HEK293T (cell line): ENCODE results near the gene MAPK6.

Experiments
- ARNT ChIP-seq: fragments of 450-650 bp; IDR thresholded peaks from 2 replicates; pipeline ENCODE4 v1.6.1; 2017; ENCODE audit warnings: mild to moderate bottlenecking
- BHLHE40 ChIP-seq: fragments of 450-650 bp; IDR thresholded peaks from 2 replicates; pipeline ENCODE4 v1.6.1; 2016; ENCODE audit warnings: mild to moderate bottlenecking, moderate library complexity, borderline replicate concordance
- CTBP1 ChIP-seq: fragments of 450-650 bp; IDR thresholded peaks from 2 replicates; pipeline ENCODE4 v1.6.1; 2016; ENCODE audit warnings: borderline replicate concordance
- FOXA1 ChIP-seq: fragments of 450-650 bp; IDR thresholded peaks from 2 replicates; pipeline ENCODE4 v1.6.1; 2016; ENCODE audit warnings: mild to moderate bottlenecking
- FOXK2 ChIP-seq: fragments of 450-650 bp; IDR thresholded peaks from 2 replicates; pipeline ENCODE4 v1.6.1; 2016; ENCODE audit warnings: mild to moderate bottlenecking
- FOXM1 ChIP-seq: fragments of 450-650 bp; IDR thresholded peaks from 2 replicates; pipeline ENCODE4 v1.6.1; 2017; ENCODE audit warnings: mild to moderate bottlenecking, borderline replicate concordance
- HDGF ChIP-seq: fragments of 450-650 bp; IDR thresholded peaks from 2 replicates; pipeline ENCODE4 v1.6.1; 2017; ENCODE audit warnings: antibody characterized with exemption, borderline replicate concordance
- LEF1 ChIP-seq: fragments of 450-650 bp; IDR thresholded peaks from 2 replicates; pipeline ENCODE4 v1.6.1; 2017; ENCODE audit warnings: mild to moderate bottlenecking, borderline replicate concordance
- NFRKB ChIP-seq: fragments of 450-650 bp; IDR thresholded peaks from 2 replicates; pipeline ENCODE4 v1.6.1; 2016; ENCODE audit warnings: mild to moderate bottlenecking, moderate library complexity
- PKNOX1 ChIP-seq: fragments of 450-650 bp; IDR thresholded peaks from 2 replicates; pipeline ENCODE4 v1.6.1; 2016
- SP1 ChIP-seq: fragments of 450-650 bp; IDR thresholded peaks from 2 replicates; pipeline ENCODE4 v1.6.1; 2017
- SUZ12 ChIP-seq: fragments of 450-650 bp; IDR thresholded peaks from 2 replicates; pipeline ENCODE4 v1.6.1; 2016; ENCODE audit warnings: mild to moderate bottlenecking
- TARDBP ChIP-seq: fragments of 450-650 bp; IDR thresholded peaks from 2 replicates; pipeline ENCODE4 v1.6.1; 2016
- ZNF384 ChIP-seq: fragments of 450-650 bp; IDR thresholded peaks from 2 replicates; pipeline ENCODE4 v1.6.1; 2016

GRCh38 chr15:52105846-52106245, 86.8 kb downstream of the MAPK6 start:
- no peak for TF ChIP-seq SUZ12
- TF ChIP-seq SP1, result no peak
- TF ChIP-seq NFRKB, result no peak
- TF ChIP-seq ZNF384, result no peak
- TF ChIP-seq ARNT, result no peak
- TF ChIP-seq FOXK2, result no peak
- no peak for TF ChIP-seq LEF1
- no peak for TF ChIP-seq FOXM1
- TF ChIP-seq TARDBP, result no peak
- no peak for TF ChIP-seq FOXA1
- no peak for TF ChIP-seq HDGF
- TF ChIP-seq BHLHE40, result no peak
- TF ChIP-seq CTBP1, result no peak
- no peak for TF ChIP-seq PKNOX1
